Stomach (tissue), 4 donors: ENCODE measurements around the gene ARHGEF10L.

ENCODE experiments used
- POLR2A ChIP-seq, 4 donors: fragments of 450-650 bp; IDR thresholded peaks; one replicate each; pipeline ENCODE4 v1.6.1; 2016; ENCODE audit warnings: antibody characterized with exemption in 4 of 4, control low read depth in 2 of 4, mild to moderate bottlenecking in 1 of 4, moderate library complexity in 1 of 4
- POLR2AphosphoS5 ChIP-seq, 3 donors: sonication (generic); formaldehyde crosslinking; IDR thresholded peaks; one replicate each; pipeline ENCODE4 v1.6.1; 2016; ENCODE audit warnings: antibody characterized with exemption in 3 of 3
- TF ChIP-seq, protein P1 (sequence below), 7 experiments: fragments of 450-650 bp in 4 of 7; fragments of 200-600 bp in 3 of 7; sonication (generic) in 3 of 7; IDR thresholded peaks; one replicate each; pipeline ENCODE4 v1.5.1; 2016 to 2019; ENCODE audit warnings: antibody characterized with exemption in 7 of 7, control low read depth in 2 of 7, mild to moderate bottlenecking in 1 of 7

DNA sequence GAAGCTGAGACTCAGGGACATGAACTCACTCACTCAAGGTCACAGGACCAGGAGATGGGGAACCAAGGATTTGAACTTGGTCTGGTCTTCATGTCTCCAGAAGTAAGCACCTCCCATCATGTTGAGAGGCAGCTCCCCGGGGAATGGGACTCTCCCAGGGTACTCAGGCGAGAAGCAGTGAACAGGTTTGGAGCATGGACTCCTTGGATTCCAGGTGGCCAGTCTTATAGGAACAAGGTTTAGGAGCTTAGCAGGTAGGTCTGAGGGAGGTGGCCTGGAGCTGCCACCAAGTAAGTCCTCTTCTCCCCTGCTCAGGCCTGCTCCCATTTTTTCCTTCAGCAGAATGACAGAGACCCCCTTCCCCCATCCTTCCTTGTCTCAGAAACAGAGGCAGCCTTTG lies 14.9 kb upstream of the ARHGEF10L start:
- TF ChIP-seq, protein P1, sequence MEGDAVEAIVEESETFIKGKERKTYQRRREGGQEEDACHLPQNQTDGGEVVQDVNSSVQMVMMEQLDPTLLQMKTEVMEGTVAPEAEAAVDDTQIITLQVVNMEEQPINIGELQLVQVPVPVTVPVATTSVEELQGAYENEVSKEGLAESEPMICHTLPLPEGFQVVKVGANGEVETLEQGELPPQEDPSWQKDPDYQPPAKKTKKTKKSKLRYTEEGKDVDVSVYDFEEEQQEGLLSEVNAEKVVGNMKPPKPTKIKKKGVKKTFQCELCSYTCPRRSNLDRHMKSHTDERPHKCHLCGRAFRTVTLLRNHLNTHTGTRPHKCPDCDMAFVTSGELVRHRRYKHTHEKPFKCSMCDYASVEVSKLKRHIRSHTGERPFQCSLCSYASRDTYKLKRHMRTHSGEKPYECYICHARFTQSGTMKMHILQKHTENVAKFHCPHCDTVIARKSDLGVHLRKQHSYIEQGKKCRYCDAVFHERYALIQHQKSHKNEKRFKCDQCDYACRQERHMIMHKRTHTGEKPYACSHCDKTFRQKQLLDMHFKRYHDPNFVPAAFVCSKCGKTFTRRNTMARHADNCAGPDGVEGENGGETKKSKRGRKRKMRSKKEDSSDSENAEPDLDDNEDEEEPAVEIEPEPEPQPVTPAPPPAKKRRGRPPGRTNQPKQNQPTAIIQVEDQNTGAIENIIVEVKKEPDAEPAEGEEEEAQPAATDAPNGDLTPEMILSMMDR (IDR thresholded peaks at IDR 0.05), result no peak
- TF ChIP-seq POLR2A (IDR thresholded peaks at IDR 0.05), result no peak
- no peak for TF ChIP-seq POLR2AphosphoS5 (IDR thresholded peaks at IDR 0.05)
